Thoracic aorta (tissue), 2 donors: ENCODE measurements around the gene ZCCHC7. TPM values are rescaled to one million over a fixed set of nuclear protein-coding genes. Genes with fewer than 3 reads are reported as not detected.

Experiments
- ATAC-seq: fragments of 150-250 bp; one replicate; pipeline ENCODE4 v1.8.0; 2017; ENCODE audit warnings: low read depth; ENCODE audit not compliant: insufficient number of reproducible peaks, low FRiP score
- DNase-seq: peaks from one replicate; pipeline ENCODE4 v3.0.0-alpha.2; 2020; ENCODE audit warnings: low spot score
- H3K27ac ChIP-seq, 2 donors: fragments of 200-600 bp; sonication (generic); 1 replicate in 1 of 2; 2 replicates in 1 of 2; pipeline ENCODE4 v1.5.1; 2016; ENCODE audit warnings: mild to moderate bottlenecking in 2 of 2, moderate library complexity in 2 of 2
- H3K27me3 ChIP-seq: fragments of 200-600 bp; sonication (generic); replicated peaks from 2 replicates; pipeline ENCODE4 v1.6.0; 2016; ENCODE audit warnings: mild to moderate bottlenecking; ENCODE audit not compliant: insufficient read depth
- H3K36me3 ChIP-seq: fragments of 200-600 bp; sonication (generic); one replicate; pipeline ENCODE4 v1.5.1; 2016
- H3K4me1 ChIP-seq, 2 donors: fragments of 200-600 bp; sonication (generic); 1 replicate in 1 of 2; 2 replicates in 1 of 2; pipeline versions ENCODE4 v1.5.1 to v1.6.0; 2016; ENCODE audit warnings: low read depth in 2 of 2, mild to moderate bottlenecking in 1 of 2; ENCODE audit not compliant: control insufficient read depth in 1 of 2
- H3K4me3 ChIP-seq: fragments of 200-600 bp; sonication (generic); 2 replicates; pipeline ENCODE4 v1.5.1; 2016; ENCODE audit warnings: mild to moderate bottlenecking
- H3K9me3 ChIP-seq: fragments of 200-600 bp; sonication (generic); 2 replicates; pipeline ENCODE4 v1.5.1; 2016
- CTCF ChIP-seq: fragments of 200-600 bp; sonication (generic); IDR thresholded peaks from one replicate; pipeline ENCODE4 v1.5.1; 2019; ENCODE audit warnings: antibody characterized with exemption
- total RNA-seq, 2 donors: library from RNA; depleted of rRNA; stranded (reverse); fragments of >200 nt; gene quantifications; one replicate each; pipeline versions ENCODE4 v1.1.0 to v1.2.3, GENCODE V29; 2016

ZCCHC7 gene
- total RNA-seq, 2 donors from 2014 or later: 13.8 to 19.5 TPM

GRCh38 chr9:37217161-37217560 is 96.8 kb downstream of the ZCCHC7 start:
- no peak for DNase-seq
- no peak for TF ChIP-seq CTCF
- Histone ChIP-seq H3K27ac (no peak overlapping the region), H3K9me3 (no peaks in the 10 kb centered on the region), H3K27me3 (no peaks in the 10 kb centered on the region), H3K4me1 (no peaks in the 10 kb centered on the region), H3K4me3 (no peak overlapping the region), H3K36me3 (no peaks in the 10 kb centered on the region)
- ATAC-seq: no peak

GRCh38 chr9:37218800-37219425 is 98.5 kb downstream of the ZCCHC7 start:
- H3K9me3 ChIP-seq: no peaks in the 10 kb centered on the region
- no peaks in the 10 kb centered on the region for H3K27me3 ChIP-seq
- no peak for DNase-seq
- H3K36me3 ChIP-seq: no peaks in the 10 kb centered on the region
- TF ChIP-seq CTCF: no peak
- H3K27ac ChIP-seq: no peak overlapping the region
- ATAC-seq: no peak
- H3K4me1 ChIP-seq: no peaks in the 10 kb centered on the region
- no peak overlapping the region for H3K4me3 ChIP-seq

GRCh38 chr9:37220971-37221370 is 100.6 kb downstream of the ZCCHC7 start:
- no peak for TF ChIP-seq CTCF
- no peak for ATAC-seq

GRCh38 chr9:37221489-37222106 is 101.2 kb downstream of the ZCCHC7 start:
- no peak overlapping the region for H3K4me3 ChIP-seq
- no peak for TF ChIP-seq CTCF
- H3K27ac ChIP-seq: no peak overlapping the region
- H3K27me3 ChIP-seq: no peaks in the 10 kb centered on the region
- H3K9me3 ChIP-seq: no peaks in the 10 kb centered on the region
- DNase-seq: no peak
- no peaks in the 10 kb centered on the region for H3K4me1 ChIP-seq
- no peak for ATAC-seq
- no peaks in the 10 kb centered on the region for H3K36me3 ChIP-seq

More at GRCh38 chr9:37220971-37221370, 100.6 kb downstream of the ZCCHC7 start:
- no peaks in the 10 kb centered on the region for H3K4me1 ChIP-seq
- H3K4me3 ChIP-seq: no peak overlapping the region
- no peaks in the 10 kb centered on the region for H3K27me3 ChIP-seq
- no peaks in the 10 kb centered on the region for H3K36me3 ChIP-seq
- H3K27ac ChIP-seq: no peak overlapping the region
- no peak for DNase-seq
- no peaks in the 10 kb centered on the region for H3K9me3 ChIP-seq

GRCh38 chr9:37229455-37229854 is 109.1 kb downstream of the ZCCHC7 start:
- Histone ChIP-seq H3K27me3 (no peaks in the 10 kb centered on the region), H3K27ac (no peak overlapping the region), H3K4me1 (no peaks in the 10 kb centered on the region), H3K9me3 (no peaks in the 10 kb centered on the region), H3K36me3 (no peaks in the 10 kb centered on the region), H3K4me3 (no peak overlapping the region)
- DNase-seq: no peak
- TF ChIP-seq CTCF: no peak
- no peak for ATAC-seq
